GM19328 (cell line): ENCODE data around the gene C22orf15.
A peak's percentile ranks its signal among the peaks of the same experiment; 100 is the strongest.

ENCODE experiments used
- ATAC-seq: cut with Tn5 transposase; IDR thresholded peaks from one replicate; pipeline ENCODE4 v1.9.1; 2021; ENCODE audit warnings: mild to moderate bottlenecking, moderate library complexity; ENCODE audit not compliant: unreplicated experiment

Gene C22orf15

DNA sequence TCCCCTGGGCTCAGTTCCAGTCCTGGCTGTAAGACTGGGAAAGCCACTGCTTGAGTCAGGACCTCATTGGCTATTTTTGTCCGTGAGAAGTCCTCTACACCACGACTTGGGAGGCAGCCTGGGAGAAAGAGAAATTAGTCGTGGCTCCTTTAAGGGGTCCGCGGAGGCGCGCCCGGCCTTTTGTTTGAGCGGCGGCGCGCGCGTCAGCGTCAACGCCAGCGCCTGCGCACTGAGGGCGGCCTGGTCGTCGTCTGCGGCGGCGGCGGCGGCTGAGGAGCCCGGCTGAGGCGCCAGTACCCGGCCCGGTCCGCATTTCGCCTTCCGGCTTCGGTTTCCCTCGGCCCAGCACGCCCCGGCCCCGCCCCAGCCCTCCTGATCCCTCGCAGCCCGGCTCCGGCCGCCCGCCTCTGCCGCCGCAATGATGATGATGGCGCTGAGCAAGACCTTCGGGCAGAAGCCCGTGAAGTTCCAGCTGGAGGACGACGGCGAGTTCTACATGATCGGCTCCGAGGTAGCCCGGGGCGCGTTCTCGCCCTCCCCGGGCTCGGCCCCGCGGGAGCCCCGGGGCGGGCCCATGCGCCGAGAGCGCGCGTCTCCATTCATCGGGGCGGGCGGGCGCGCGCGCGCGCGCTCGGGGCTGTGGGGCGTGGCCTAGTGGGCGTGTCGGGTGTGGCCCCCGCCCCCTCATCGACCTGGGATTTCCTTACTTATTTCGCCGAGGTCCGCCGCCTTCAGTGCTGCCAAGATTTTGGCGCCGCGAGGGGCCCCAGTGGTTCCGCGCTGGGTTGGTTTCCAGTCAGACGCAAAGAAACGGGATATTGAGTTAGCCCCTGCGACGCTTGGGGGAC lies 24.2 kb downstream of the C22orf15 start, which contains the start of gene SMARCB1:
Gene SMARCB1 (plus strand): TSS at position 215 of the 848 bp plus-strand sequence. CDS start 204 bp downstream, at position 419.
- peak; percentile 67 for ATAC-seq

DNA sequence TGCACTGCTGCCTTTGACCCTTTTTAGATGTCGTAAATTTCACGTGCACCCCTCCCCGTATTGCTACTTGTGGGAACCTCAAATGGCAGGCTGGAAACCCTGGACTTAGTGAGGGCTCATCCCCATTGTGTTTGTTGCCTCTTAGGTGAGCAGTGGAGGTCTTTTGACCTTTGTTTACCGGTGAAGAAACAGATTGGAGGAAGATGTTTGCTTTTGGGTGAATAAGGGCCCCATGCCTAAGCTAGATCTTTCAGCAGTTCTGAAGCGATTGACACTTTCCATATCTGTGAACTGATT lies 24.8 kb downstream of the C22orf15 start:
- ATAC-seq: peak; percentile 11

DNA sequence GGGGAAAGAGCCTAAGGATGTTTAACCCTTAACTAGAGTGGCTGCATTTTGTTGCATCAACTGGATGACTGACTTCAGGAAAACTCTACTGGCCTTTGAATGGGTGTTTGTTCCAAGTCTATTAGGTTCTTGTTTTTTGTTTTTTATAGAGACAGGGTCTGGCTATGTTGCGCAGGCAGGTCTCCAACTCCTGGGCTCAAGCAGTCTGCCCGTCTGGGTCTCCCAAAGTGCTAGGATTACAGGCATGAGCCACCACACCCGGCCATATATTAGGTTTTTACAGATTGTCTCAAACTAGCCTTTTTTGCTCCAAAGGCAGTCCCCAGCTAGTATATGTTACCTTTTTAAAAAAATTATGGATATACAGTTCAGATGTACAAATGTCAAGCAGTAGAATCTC lies 25.1 kb downstream of the C22orf15 start:
- ATAC-seq: no peak

DNA sequence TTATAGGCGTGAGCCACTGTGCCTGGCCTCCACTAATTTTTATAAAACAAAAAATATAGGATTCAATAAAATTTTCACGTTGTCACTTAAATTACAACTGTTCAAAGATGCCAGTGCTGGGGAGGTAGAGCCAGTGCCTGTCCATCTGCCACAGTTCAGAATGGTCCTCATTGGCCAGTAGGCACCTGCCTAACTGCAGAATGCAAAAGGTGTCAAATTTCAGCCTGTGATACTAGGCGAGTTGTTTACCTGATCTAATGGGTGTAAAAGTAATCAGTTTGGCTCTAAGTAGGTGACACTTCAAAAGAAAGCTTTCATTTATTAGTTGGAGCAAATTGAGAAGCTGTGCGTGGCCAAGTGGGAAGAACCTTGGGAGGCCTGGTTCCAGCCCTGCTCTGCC lies 26.3 kb downstream of the C22orf15 start:
- no peak for ATAC-seq

DNA sequence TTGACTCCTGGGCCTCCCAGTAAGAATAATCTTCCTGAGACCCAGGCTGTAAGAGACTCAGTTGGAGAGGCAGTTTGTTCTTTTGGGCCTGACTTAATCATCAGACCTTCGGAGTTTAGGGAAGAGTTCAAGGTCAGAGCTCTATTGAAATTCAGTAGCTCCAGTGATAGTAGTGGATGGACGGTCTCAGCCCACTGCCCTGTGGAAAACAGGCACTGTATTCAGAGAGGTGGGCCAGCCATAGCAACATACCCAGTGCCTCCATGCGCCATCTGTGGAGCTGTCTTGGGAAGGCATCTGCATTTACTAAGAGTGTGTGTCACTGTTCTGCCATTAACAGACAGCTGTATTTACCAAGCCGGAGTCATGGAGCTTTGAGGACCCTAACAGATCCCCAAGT lies 26.8 kb downstream of the C22orf15 start:
- ATAC-seq: no peak

DNA sequence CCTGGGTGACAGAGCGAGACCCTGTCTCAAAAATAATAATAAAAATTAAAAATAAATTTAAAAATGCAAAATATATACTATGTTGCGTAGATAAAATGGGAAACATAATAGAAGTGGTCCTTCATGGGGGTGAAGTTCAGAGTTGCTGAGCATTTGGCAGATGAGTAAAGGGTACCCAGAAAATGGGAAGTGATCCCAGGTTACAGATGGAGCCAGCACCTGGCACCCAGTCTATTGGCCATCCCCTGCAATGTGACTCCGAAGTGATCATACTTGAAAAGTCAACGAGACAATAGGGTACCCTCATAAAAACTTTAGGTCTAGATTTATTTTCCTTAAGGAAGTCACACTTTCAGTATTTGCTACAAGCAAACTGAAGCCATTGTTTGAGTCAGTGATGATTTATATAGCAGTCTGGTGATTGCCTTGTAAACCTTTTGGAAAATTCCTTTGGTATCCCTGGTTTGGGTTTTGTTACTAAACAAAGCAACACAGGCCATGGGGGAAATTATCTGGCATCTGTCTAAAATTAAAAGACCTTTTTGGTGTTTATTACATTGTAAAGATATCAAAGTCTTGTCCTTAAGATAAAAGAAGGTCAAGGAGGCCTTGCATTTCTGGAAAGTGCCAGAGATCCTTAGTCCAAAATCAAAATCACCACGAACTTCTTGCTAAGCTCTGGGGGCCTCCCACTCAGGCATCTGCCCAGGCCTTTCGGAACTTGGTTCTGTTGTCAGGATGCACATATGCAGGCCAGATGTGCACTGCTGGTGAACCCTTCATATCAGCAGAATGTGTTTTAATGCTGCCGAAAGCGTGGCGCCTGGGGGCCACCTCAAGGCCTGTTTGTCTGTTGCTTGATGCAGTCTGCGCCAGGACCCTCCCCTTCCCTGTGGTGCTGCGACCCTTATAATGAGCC lies 28.3 kb downstream of the C22orf15 start:
- ATAC-seq: no peak

DNA sequence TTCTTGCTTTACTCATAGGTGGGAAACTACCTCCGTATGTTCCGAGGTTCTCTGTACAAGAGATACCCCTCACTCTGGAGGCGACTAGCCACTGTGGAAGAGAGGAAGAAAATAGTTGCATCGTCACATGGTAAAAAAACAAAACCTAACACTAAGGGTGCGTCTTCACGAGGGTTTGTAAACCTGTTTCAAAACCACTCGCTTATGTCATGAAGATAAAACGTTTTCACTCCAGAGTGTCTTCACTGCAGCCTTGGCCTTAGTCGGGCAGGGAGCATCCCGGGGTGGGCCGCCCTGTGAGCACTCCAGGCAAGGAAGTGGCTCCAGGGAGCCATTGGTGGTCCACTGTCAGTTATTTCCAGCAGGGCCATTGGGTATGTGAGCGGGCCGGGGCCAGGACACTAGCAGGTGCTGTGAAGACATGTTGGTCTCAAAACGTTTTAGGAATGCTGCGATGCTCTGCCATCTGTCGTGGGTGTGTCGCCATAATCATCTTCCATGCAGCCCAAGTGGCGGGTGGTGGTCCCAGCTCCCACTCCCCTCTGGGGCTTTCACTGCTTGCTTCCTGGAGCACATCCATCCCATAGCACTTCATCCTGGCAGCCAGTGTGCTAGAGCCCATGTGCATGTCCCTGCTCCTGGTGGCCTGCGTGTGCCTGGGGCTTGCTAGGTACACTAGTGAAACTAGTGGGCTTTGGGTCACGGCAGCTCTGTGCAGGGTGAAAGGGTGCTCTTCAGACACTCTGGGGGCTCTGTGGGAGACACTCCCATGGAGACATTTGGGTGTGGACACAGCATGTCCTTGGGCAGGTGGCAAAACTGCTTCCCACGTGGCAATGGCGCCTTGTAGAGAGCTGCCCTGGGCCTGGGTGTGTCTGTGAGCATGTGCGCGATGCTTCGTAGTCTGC lies 29.2 kb downstream of the C22orf15 start:
- no peak for ATAC-seq

DNA sequence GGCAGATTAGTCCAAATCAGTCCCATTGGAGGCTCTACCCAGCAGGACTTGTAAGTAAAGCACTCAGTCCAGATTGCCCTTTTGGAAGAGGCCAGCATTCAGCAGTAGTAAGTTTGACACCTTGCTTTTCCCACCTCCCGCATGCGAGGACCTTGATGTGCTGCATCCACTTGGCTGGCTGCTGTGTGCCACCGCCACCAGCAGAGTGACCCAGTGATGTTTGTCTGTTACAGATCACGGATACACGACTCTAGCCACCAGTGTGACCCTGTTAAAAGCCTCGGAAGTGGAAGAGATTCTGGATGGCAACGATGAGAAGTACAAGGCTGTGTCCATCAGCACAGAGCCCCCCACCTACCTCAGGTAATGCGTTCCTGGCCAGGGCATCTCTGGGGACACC lies 30.5 kb downstream of the C22orf15 start:
- no peak for ATAC-seq

DNA sequence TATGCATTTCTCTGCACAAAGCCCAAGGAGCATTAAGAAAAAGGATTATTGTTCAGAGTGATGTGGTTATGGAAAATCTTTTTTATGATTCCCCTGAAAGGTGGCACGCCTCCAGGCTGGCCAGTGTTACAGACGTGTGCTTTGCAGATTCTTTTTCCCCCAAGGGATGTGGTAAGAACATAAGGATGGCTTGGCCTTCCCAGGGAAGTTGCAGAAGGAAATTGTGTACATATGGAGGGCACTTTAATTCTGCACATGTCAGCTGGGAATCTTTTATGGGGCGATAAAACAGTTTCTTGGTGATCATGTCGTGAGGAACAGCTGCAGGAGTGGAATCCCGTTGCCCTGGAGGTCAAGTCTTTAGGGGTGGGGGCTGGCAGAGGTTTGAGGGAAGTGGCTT lies 33.7 kb downstream of the C22orf15 start:
- no peak for ATAC-seq

DNA sequence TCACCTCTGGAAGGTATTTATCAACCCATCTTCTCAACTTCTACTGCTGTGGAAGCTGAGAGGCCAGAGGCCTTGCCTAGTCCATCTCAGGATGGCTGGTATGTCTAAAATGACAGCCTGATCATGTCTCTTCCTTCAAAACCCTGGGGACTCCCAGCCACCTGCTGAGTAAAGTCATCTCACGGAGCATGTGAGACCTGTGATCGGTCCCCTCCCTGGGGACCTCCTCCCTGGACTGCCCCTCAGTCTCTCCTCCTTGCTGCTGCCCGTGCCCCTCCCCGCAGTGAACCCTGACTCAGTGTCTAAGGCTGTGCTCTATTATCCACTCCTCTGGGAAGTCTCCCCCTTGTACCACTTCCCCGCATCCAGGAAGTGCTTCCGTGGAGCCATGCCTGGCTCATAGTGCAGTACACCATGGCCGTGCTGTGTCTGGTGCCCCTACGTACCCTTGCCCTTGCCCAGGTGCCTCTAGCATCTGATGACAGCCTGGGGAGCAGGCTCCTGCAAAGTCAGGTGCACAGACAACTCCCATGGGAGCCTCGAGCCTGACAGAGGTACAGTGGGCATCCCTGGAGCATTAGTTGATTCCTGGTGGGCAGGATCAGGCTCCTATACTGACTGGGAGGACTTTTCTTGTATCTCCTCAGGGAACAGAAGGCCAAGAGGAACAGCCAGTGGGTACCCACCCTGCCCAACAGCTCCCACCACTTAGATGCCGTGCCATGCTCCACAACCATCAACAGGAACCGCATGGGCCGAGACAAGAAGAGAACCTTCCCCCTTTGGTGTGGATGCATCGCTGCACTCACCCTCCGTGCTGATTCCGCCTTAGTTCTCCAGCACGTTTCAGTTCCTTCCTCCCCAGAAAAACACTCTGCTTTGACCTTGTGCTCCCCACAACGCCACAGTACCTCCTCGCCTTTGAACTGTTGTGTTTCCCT lies 37.8 kb downstream of the C22orf15 start:
- no peak for ATAC-seq

DNA sequence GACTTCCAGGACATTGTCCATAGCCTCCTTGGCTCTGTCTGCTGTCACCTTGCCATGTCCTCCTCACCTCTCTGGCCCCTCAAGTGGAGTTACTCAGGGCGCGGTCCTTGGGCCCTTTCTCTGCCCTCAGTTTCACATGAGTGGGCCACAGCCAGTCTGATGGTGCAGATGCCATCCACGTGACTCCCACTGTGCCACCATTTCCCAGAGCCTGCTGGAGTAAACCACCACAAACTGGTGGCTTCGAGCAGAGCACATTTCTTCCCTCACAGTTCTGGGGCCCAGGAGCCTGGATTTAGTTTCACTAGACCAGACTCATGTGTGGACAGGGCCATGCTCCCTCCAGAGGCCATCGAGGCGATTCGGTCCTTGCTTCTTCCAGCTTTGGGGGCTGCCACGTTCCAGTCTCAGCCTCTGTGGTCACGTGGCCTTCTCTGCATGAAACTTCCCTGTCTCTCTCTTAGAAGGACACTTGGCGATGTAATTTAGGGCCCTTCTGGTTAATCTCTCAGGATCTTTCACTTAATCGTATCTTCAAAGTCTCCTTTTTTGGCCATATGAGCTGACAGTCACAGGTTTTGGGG lies 38.5 kb downstream of the C22orf15 start:
- no peak for ATAC-seq

DNA sequence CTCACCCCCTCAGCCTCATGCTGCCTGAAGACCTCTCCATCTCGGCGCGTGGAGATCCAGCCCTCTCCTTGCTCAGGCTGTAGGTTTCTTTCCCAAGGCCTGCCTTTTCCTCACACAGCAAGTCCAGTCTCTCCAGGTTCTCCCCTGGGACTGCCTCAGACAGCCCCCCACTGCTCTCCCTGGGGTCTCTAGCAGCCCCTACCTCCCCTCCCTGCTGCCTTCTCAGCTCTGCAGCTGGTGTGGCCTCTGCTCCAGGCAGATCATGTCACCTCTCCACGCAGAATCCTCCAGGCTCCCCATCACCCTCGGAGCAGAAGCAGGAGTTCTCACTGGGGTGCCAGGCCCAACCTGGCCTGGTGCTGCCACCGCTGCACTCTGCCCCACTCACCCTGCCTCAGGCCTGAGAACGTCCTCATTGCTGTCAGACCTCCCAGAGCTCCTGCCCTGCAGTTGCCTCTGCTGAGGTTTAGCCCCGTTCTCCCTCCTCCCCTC lies 39.1 kb downstream of the C22orf15 start:
- no peak for ATAC-seq

DNA sequence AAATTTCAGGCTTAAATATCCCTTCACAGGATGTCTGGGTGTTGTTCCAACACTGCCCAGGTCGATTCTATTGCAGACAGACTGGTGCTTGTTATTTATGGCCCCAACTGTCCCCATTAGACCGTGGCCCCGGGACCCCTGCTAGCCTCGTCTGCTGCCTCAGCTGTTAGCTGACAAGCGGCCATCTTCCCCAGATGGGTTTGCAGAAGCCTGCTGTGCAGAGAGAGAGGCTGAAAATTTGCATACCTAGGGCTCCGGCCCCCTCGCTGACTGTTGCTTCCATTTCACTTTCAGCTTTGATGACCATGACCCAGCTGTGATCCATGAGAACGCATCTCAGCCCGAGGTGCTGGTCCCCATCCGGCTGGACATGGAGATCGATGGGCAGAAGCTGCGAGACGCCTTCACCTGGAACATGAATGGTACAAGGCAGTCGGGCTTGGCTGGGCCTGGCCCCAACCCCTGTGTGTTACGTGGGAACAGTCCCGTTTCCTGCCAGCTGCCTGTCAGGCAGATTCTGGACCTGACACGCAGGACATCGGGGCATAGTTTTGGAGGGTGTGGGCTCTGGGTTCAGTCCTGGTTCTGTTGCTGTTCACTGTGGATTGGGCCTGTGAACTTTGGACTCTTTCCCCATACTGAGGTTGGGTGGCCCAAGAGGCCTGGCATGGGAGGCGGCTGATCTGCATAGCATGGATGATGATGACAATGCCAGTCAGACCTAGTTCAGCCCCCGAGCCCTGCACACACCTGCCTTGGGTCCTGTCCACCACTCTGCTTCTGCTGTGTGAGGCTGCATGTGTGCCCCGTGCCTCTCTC lies 40.4 kb downstream of the C22orf15 start:
- no peak for ATAC-seq

DNA sequence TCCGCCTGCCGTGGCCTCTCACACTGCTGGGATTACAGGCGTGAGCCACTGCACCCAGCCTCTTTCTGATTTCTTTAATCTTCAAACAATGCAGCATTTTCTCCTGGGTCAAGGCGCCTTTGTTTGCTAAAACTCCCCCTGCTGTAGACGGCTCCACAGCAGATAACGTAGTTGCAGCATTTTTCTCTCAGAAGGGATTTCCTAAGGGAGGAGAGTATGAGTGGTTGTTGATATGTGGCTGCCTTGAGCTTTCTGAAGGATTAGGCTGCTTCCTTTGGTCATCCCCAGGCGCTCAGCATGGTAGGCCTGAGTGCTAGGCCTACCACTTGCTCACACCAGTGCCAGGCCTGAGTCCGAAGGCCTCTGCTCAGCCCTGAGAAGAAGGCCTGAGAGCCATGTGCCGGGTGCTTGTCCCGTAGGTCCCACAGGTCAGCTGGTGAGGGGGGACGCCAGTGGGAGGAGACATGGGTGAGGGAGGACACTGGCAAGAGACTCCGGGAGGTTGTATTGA lies 42.0 kb downstream of the C22orf15 start:
- ATAC-seq: no peak

DNA sequence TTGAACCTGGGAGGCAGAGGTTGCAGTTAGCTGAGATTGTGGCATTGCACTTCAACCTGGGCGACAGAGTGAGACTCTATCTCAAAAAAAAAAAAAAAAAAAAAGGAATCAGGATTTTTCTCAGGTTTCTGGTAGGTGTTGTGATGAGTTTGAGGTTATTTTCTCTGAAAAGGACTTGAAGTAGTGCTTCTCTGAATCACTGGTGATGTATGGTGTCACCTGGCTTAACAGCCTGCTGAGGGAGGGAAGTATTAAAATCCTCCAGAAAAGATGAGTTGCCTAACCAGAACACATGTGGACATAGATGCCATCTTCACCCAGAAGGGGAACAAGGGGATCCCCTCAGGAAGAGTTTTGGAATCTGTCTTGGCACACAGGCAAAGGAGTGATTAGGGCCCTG lies 44.0 kb downstream of the C22orf15 start:
- ATAC-seq: no peak

DNA sequence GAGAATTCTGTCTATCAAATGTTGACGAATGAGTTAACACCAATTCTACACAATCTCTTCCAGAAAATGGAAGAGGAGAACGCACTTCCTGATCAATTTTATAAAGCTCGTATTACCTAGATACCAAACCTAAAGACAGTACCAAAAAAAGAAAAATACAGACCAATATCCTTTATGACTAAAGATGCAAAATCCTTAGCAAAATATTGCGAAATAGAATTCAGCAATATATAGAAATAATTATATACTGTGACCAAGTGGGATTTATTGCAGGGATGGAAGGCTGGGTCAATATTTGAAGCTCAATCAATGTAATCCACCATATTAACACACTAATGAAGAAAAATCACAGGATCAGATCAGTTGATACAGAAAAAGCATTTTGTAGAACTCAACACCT lies 49.6 kb downstream of the C22orf15 start:
- ATAC-seq: no peak
